GM12891 (cell line): ENCODE measurements around the gene SUPV3L1.

Source experiments
- DNase-seq: peaks from one replicate; pipeline ENCODE4 v3.0.0; 2011; ENCODE audit warnings: low spot score; ENCODE audit not compliant: insufficient read length
- FAIRE-seq: peaks from 2 replicates; lab custom pipeline; 2011; peaks lifted over from hg19 to GRCh38; lab: Jason Lieb, UNC
- PAX5 ChIP-seq: IDR thresholded peaks from 2 replicates; pipeline ENCODE4 v1.6.1; 2011; ENCODE audit warnings: low read length, moderate library complexity, mild to moderate bottlenecking; ENCODE audit not compliant: insufficient read depth, severe bottlenecking
- POLR2A ChIP-seq: IDR thresholded peaks from 2 replicates; pipeline ENCODE4 v1.6.1; 2011; ENCODE audit warnings: low read depth, low read length, control low read depth
- POLR2AphosphoS5 ChIP-seq: IDR thresholded peaks from 2 replicates; pipeline ENCODE4 v1.6.1; 2011; ENCODE audit warnings: low read depth, low read length, control low read depth
- POU2F2 ChIP-seq: IDR thresholded peaks from 2 replicates; pipeline ENCODE4 v1.6.1; 2011; ENCODE audit warnings: low read depth, mild to moderate bottlenecking, control low read depth, low read length, moderate library complexity
- SPI1 ChIP-seq: IDR thresholded peaks from 2 replicates; pipeline ENCODE4 v1.6.1; 2011; ENCODE audit warnings: low read depth, low read length, control low read depth
- TAF1 ChIP-seq: IDR thresholded peaks from 2 replicates; pipeline ENCODE4 v1.6.1; 2011; ENCODE audit warnings: low read depth, low read length, control low read depth

Gene SUPV3L1

GRCh38 chr10:69201045-69201444, 21.0 kb downstream of the SUPV3L1 start:
- DNase-seq: no peak

GRCh38 chr10:69202332-69202731, 22.3 kb downstream of the SUPV3L1 start:
- no peak for TF ChIP-seq POLR2AphosphoS5
- no peak for TF ChIP-seq POLR2A
- no peak for TF ChIP-seq TAF1
- no peak for TF ChIP-seq SPI1
- TF ChIP-seq POU2F2: no peak
- TF ChIP-seq PAX5: no peak
- DNase-seq (no peak), FAIRE-seq (no peak)

More at GRCh38 chr10:69201045-69201444, 21.0 kb downstream of the SUPV3L1 start:
- no peak for FAIRE-seq
- TF ChIP-seq TAF1 (no peak), SPI1 (no peak), PAX5 (no peak), POLR2AphosphoS5 (no peak)

GRCh38 chr10:69208761-69209160, 28.7 kb downstream of the SUPV3L1 start:
- TF ChIP-seq TAF1: no peak
- no peak for TF ChIP-seq PAX5
- TF ChIP-seq POU2F2: no peak
- TF ChIP-seq SPI1: no peak
- TF ChIP-seq POLR2AphosphoS5: no peak
- no peak for TF ChIP-seq POLR2A
- FAIRE-seq (no peak), DNase-seq (no peak)

GRCh38 chr10:69209787-69210484, 29.9 kb downstream of the SUPV3L1 start:
- TF ChIP-seq PAX5 (no peak), POU2F2 (no peak), TAF1 (no peak), POLR2AphosphoS5 (no peak), POLR2A (no peak), SPI1 (no peak)
- FAIRE-seq: no peak
- DNase-seq: no peak

- FAIRE-seq: no peak
- TF ChIP-seq PAX5 (no peak), POLR2A (no peak), TAF1 (no peak), POLR2AphosphoS5 (no peak), SPI1 (no peak), POU2F2 (no peak)
These were observed 31.1 kb downstream of the SUPV3L1 start for GRCh38 chr10:69211104-69211503.

GRCh38 chr10:69211524-69211923, 31.5 kb downstream of the SUPV3L1 start:
- TF ChIP-seq POLR2A: no peak
- no peak for TF ChIP-seq POU2F2
- no peak for TF ChIP-seq SPI1
- no peak for TF ChIP-seq TAF1
- TF ChIP-seq PAX5: no peak
- no peak for TF ChIP-seq POLR2AphosphoS5
- FAIRE-seq (no peak), DNase-seq (no peak)

More at GRCh38 chr10:69211104-69211503, 31.1 kb downstream of the SUPV3L1 start:
- no peak for DNase-seq

GRCh38 chr10:69213591-69214311, 33.7 kb downstream of the SUPV3L1 start:
- FAIRE-seq: no peak
- no peak for DNase-seq
- no peak for TF ChIP-seq POLR2AphosphoS5
- TF ChIP-seq SPI1: no peak
- TF ChIP-seq TAF1: no peak
- TF ChIP-seq PAX5: no peak
- no peak for TF ChIP-seq POLR2A
- TF ChIP-seq POU2F2: no peak

GRCh38 chr10:69214666-69215131, 34.7 kb downstream of the SUPV3L1 start:
- TF ChIP-seq SPI1: no peak
- TF ChIP-seq TAF1: no peak
- TF ChIP-seq POLR2AphosphoS5: no peak
- TF ChIP-seq PAX5: no peak
- no peak for FAIRE-seq

GRCh38 chr10:69215405-69216171, 35.6 kb downstream of the SUPV3L1 start:
- TF ChIP-seq POU2F2: no peak
- no peak for TF ChIP-seq POLR2A
- FAIRE-seq (no peak), DNase-seq (no peak)

More at GRCh38 chr10:69214666-69215131, 34.7 kb downstream of the SUPV3L1 start:
- DNase-seq: no peak

- FAIRE-seq: no peak
- TF ChIP-seq POLR2A: no peak
- no peak for TF ChIP-seq POU2F2
- no peak for TF ChIP-seq SPI1
- TF ChIP-seq POLR2AphosphoS5: no peak
- no peak for TF ChIP-seq TAF1
- TF ChIP-seq PAX5: no peak
- no peak for DNase-seq
These were observed 36.6 kb downstream of the SUPV3L1 start for GRCh38 chr10:69216577-69217118.
